Activated naive CD4-positive, alpha-beta T cell treated with anti-CD3 and anti-CD28 coated beads, Interleukin-2, amount 10 ng/mL, durations not matched to agents 7 days and 5 days (primary cell): ENCODE results near the gene CDC42SE1.
A peak's percentile ranks its signal among the peaks of the same experiment; 100 is the strongest.
"Not testable (repeated sequence)": the region's sequence is repeated elsewhere in the genome, so short reads cannot be mapped to it uniquely, and the experiment has no call there.

Source experiments
- CTCF ChIA-PET: fragments of 350-600 bp; sonication (Branson Sonifier 250); formaldehyde crosslinking; loops from one replicate; lab custom pipeline; 2021; ENCODE audit warnings: antibody characterized with exemption; lab: Charles Lee
- DNase-seq: peaks from one replicate; pipeline ENCODE4 v3.0.0-alpha.2; 2020
- H3K27ac Mint-ChIP-seq: one replicate; pipeline ENCODE4 v1.8.0; 2021; ENCODE audit warnings: mild to moderate bottlenecking, moderate library complexity, mixed read lengths
- H3K27me3 Mint-ChIP-seq: one replicate; pipeline ENCODE4 v1.8.0; 2021; ENCODE audit warnings: mild to moderate bottlenecking, mixed read lengths
- H3K36me3 Mint-ChIP-seq: one replicate; pipeline ENCODE4 v1.8.0; 2021; ENCODE audit warnings: mixed read lengths
- H3K4me1 Mint-ChIP-seq: one replicate; pipeline ENCODE4 v1.8.0; 2021; ENCODE audit warnings: mixed read lengths
- H3K4me3 Mint-ChIP-seq: one replicate; pipeline ENCODE4 v1.8.0; 2021; ENCODE audit warnings: mild to moderate bottlenecking, moderate library complexity, mixed read lengths
- H3K9me3 Mint-ChIP-seq: one replicate; pipeline ENCODE4 v1.8.0; 2021; ENCODE audit warnings: mixed read lengths

CDC42SE1 gene, protein sequence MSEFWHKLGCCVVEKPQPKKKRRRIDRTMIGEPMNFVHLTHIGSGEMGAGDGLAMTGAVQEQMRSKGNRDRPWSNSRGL

DNA sequence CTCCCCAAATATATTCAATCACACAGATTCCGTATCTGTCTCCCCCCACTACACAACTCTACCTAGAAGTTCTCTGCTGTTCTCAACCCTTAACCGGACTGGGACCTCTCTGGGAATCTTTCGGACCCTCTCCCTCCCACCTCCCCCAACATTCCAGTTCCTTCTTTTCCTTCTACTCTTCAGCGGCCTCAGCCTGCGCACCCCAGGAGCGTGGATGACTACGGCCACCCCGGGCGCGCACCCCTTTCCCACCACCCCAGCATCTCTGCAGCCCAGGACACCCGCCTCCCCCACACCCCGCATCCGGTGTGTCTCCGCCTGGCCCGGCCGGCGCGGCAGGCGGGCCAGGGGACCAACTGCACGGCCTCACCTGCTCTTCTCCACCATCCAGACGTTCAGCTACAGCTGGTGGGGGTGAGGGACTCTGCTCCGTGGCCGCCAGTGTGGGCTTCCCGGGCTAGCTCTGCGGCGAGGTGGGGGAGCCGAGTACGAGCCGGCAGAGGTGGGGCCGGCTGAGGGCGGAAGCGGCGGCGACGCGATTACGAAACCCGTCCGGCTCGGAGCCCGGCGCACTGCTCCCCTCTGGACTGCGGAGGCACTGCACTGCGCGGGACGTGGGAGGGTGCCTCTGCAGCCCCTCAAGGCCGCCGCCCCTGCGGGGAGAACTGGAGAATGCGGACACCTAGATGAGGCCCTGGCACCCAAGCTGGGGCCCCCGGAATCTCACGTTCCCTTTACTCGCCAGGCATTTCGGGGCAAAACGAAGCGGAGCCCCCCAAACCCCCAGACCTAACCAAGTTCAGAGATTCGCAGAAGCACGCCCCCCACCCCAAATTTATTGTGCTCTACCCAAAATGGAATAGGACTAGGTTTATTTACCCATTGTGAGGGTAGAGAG lies at the start of gene CDC42SE1:
Gene CDC42SE1 (minus strand): TSS at position 514 of the 898 bp plus-strand sequence. CDS start 3,892 bp downstream, outside the sequence.
- Mint-ChIP-seq H3K4me1 (peaks cover 43% of the 10 kb centered on the region), H3K27ac (peak within 1 kb of the TSS; percentile 98), H3K4me3 (peak within 1 kb of the TSS; percentile 97), H3K9me3 (no peaks in the 10 kb centered on the region), H3K36me3 (peaks cover 52% of the 10 kb centered on the region), H3K27me3 (peaks cover 5% of the 10 kb centered on the region)
- CTCF ChIA-PET, result interaction anchor here (0.8 to 6.2 kb wide), 11 partner anchors 8 to 64 kb away, joined by 3 to 41 read pairs (median 5); partner anchors contain the start of gene C1orf56
- peak; percentile 90 for DNase-seq

GRCh38 chr1:151108331-151108730 lies 48.9 kb upstream of the CDC42SE1 start:
- no peak overlapping the region for H3K4me3 Mint-ChIP-seq
- no peaks in the 10 kb centered on the region for H3K9me3 Mint-ChIP-seq
- CTCF ChIA-PET, result interaction anchor here (1.1 kb wide), 1 partner anchor 9 kb away, joined by 3 read pairs; no protein-coding TSS in a partner anchor
- H3K36me3 Mint-ChIP-seq, result peaks cover 22% of the 10 kb centered on the region
- no peak for DNase-seq
- H3K4me1 Mint-ChIP-seq, result no peaks in the 10 kb centered on the region
- no peak overlapping the region for H3K27ac Mint-ChIP-seq
- no peaks in the 10 kb centered on the region for H3K27me3 Mint-ChIP-seq

- CTCF ChIA-PET, result interaction anchor here (0.6 kb wide), 1 partner anchor 94 kb away, joined by 3 read pairs; no protein-coding TSS in a partner anchor
- no peaks in the 10 kb centered on the region for H3K4me1 Mint-ChIP-seq
- peaks cover 22% of the 10 kb centered on the region for H3K36me3 Mint-ChIP-seq
- DNase-seq, result no peak
- H3K4me3 Mint-ChIP-seq, result no peak overlapping the region
- H3K9me3 Mint-ChIP-seq, result no peaks in the 10 kb centered on the region
- H3K27me3 Mint-ChIP-seq, result no peaks in the 10 kb centered on the region
- no peak overlapping the region for H3K27ac Mint-ChIP-seq
These were observed 47.5 kb upstream of the CDC42SE1 start for GRCh38 chr1:151106894-151107293.

DNA sequence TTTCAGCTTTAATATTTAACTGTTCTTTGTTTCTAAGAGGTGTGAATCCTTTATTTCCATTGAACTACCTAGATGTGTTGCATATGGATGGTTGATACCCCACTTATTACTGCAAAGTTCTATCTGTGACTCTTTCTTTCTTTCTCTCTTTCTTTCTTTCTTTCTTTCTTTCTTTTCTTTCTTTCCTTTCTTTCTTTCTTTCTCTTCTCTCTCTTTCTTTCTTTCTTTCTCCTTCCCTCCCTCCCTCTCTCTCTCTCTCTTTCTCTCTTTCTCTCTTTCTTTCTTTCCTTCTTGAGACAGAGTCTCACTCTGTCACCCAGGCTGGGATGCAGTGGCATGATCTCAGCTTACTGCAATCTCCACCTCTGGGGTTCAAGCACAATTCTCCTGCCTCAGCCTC lies 45.2 kb upstream of the CDC42SE1 start:
- no peaks in the 10 kb centered on the region for H3K27me3 Mint-ChIP-seq
- H3K36me3 Mint-ChIP-seq, result peaks cover 16% of the 10 kb centered on the region
- H3K9me3 Mint-ChIP-seq, result no peaks in the 10 kb centered on the region
- H3K27ac Mint-ChIP-seq, result no peak overlapping the region
- H3K4me1 Mint-ChIP-seq, result no peaks in the 10 kb centered on the region
- CTCF ChIA-PET, result no interaction called here
- DNase-seq, result no peak
- no peak overlapping the region for H3K4me3 Mint-ChIP-seq

DNA sequence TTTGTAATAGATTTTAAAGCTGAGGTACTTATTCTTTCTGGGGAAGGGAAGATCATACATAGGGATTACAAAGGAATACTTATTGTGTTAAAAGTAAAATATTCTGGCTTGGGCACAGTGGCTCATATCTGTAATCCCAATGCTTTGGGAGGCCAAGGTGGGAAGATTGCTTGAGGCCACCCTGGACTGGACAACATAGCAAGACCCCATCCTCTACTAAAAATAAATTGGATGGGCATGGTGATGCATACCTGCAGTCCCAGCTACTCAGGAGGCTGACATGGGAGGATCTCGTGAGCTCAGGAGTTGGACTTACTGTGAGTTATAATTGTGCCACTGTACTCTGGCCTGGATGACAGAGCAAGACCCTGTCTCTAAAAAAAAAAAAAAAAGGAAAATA lies 38.7 kb upstream of the CDC42SE1 start:
- no peak overlapping the region for H3K27ac Mint-ChIP-seq
- DNase-seq, result no peak
- H3K36me3 Mint-ChIP-seq, result peaks cover 10% of the 10 kb centered on the region
- CTCF ChIA-PET, result interaction anchor here (0.6 to 7.6 kb wide), 6 partner anchors 13 to 337 kb away, joined by 3 to 160 read pairs (median 4); partner anchors contain the start of genes ANXA9 and TNFAIP8L2
- H3K9me3 Mint-ChIP-seq, result no peaks in the 10 kb centered on the region
- no peaks in the 10 kb centered on the region for H3K4me1 Mint-ChIP-seq
- no peak overlapping the region for H3K4me3 Mint-ChIP-seq
- H3K27me3 Mint-ChIP-seq, result no peaks in the 10 kb centered on the region

DNA sequence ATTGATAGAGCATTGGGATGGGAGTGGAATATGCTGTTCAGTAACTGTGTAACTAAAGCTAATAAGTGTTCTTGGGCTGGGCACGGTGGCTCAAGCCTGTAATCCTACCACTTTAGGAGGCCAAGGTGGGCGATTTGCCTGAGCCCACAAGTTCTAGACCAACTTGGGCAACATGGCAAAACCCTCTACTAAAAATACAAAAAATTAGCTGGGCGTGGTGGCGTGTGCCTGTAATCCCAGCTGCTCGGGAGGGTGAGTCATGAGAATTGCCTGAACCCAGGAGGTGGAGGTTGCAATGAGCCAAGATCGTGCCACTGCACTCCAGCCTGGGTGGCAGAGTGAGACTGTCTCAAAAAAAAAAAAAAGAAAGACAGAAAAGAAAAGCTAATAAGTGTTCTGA lies 38.0 kb upstream of the CDC42SE1 start:
- not testable (repeated sequence) for H3K9me3 Mint-ChIP-seq, H3K27ac Mint-ChIP-seq, H3K4me3 Mint-ChIP-seq, H3K4me1 Mint-ChIP-seq, H3K27me3 Mint-ChIP-seq, H3K36me3 Mint-ChIP-seq, DNase-seq
- CTCF ChIA-PET, result interaction anchor here (0.6 to 7.6 kb wide), 5 partner anchors 58 to 337 kb away, joined by 3 to 160 read pairs (median 5); partner anchors contain the start of genes ANXA9 and TNFAIP8L2

- no peaks in the 10 kb centered on the region for H3K4me1 Mint-ChIP-seq
- peaks cover 10% of the 10 kb centered on the region for H3K36me3 Mint-ChIP-seq
- DNase-seq, result no peak
- no peaks in the 10 kb centered on the region for H3K27me3 Mint-ChIP-seq
- no peaks in the 10 kb centered on the region for H3K9me3 Mint-ChIP-seq
- no peak overlapping the region for H3K4me3 Mint-ChIP-seq
- H3K27ac Mint-ChIP-seq, result no peak overlapping the region
- CTCF ChIA-PET, result interaction anchor here (1.0 to 1.3 kb wide), 2 partner anchors 14 to 15 kb away, joined by 3 to 6 read pairs; partner anchors contain the start of gene GABPB2
These were observed 26.6 kb upstream of the CDC42SE1 start for GRCh38 chr1:151085953-151086559.

GRCh38 chr1:151072224-151072623 lies 12.8 kb upstream of the CDC42SE1 start:
- DNase-seq, result no peak
- Mint-ChIP-seq H3K9me3 (no peaks in the 10 kb centered on the region), H3K36me3 (peaks cover 20% of the 10 kb centered on the region), H3K27ac (no peak overlapping the region), H3K4me1 (peaks cover 39% of the 10 kb centered on the region), H3K27me3 (no peaks in the 10 kb centered on the region), H3K4me3 (peak overlapping the region; percentile 100)
- CTCF ChIA-PET, result interaction anchor here (0.7 to 1.7 kb wide), 8 partner anchors 15 to 141 kb away, joined by 3 to 9 read pairs (median 4); no protein-coding TSS in a partner anchor

- Mint-ChIP-seq H3K9me3 (no peaks in the 10 kb centered on the region), H3K27me3 (no peaks in the 10 kb centered on the region), H3K27ac (peak within 1 kb of the TSS; percentile 100), H3K36me3 (peaks cover 21% of the 10 kb centered on the region), H3K4me3 (peak within 1 kb of the TSS; percentile 100), H3K4me1 (peaks cover 39% of the 10 kb centered on the region)
- CTCF ChIA-PET, result interaction anchor here (0.5 to 1.7 kb wide), 10 partner anchors 8 to 73 kb away, joined by 3 to 7 read pairs (median 4); partner anchors contain the start of gene MLLT11
- peak; percentile 90 for DNase-seq
These were observed 11.3 kb upstream of the CDC42SE1 start, which contains the start of gene GABPB2 for GRCh38 chr1:151070474-151071276. GABPB2 (plus strand) TSS chr1:151070761; CDS start chr1:151088190, 17,429 bp downstream.

DNA sequence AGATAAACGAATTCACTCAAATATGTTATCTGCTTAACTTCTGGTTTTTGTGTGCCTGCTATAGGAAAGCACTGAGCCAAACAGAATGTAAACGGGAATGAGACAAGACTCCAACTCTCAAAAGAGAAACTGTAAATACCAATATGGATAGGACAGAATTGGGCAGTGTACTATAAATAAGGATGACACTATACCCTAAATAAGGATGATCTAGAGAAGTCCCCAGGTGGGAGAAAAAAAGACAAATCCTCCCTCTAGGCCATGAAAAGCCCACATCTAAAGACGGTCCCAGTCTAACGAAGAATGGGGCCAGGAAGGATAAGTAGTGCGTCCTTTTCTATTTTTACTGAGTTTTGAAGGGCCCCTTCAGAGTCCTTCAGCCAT lies 9.7 kb upstream of the CDC42SE1 start:
- no peak for DNase-seq
- H3K36me3 Mint-ChIP-seq, result peaks cover 18% of the 10 kb centered on the region
- H3K27me3 Mint-ChIP-seq, result no peaks in the 10 kb centered on the region
- peaks cover 40% of the 10 kb centered on the region for H3K4me1 Mint-ChIP-seq
- CTCF ChIA-PET, result interaction anchor here (1.3 kb wide), 1 partner anchor 9 kb away, joined by 5 read pairs; the partner anchor contains the start of gene MLLT11
- peak overlapping the region; percentile 100 for H3K4me3 Mint-ChIP-seq
- peak overlapping the region; percentile 100 for H3K27ac Mint-ChIP-seq
- H3K9me3 Mint-ChIP-seq, result no peaks in the 10 kb centered on the region

GRCh38 chr1:151067185-151067584 lies 7.8 kb upstream of the CDC42SE1 start:
- DNase-seq, result no peak
- Mint-ChIP-seq H3K4me3 (no peak overlapping the region), H3K27me3 (no peaks in the 10 kb centered on the region), H3K36me3 (peaks cover 14% of the 10 kb centered on the region), H3K27ac (no peak overlapping the region), H3K9me3 (no peaks in the 10 kb centered on the region), H3K4me1 (peaks cover 27% of the 10 kb centered on the region)
- CTCF ChIA-PET, result interaction anchor here (2.1 kb wide), 1 partner anchor 9 kb away, joined by 11 read pairs; the partner anchor contains the start of gene CDC42SE1

DNA sequence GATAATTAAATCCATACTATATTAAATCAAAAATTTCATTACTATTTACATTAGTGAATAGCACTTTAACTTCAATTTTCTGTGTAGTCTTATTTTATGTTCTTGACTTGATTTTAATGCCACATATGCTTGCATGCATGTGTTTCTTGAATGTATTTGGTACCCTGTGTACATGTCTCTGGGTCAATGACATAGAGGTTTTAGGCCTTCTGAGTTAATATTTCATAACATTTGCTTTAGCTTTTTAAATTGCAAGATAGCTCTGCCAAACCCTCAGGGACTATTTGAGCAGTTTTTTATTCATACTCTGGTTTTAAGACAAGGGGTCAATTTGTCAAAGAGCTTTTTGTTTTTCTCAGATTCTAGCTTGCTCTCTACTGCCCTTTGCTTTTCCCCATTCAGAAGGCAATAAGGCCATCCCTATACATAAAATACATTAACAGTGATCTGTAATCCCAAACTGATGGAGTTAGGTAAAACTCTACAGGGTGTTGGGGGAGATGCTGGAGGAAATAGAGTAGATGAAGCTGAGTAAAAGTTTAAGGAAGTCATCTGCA lies 5.7 kb upstream of the CDC42SE1 start:
- CTCF ChIA-PET, result interaction anchor here (1.0 to 1.2 kb wide), 2 partner anchors 11 to 18 kb away, joined by 3 read pairs; no protein-coding TSS in a partner anchor
- peaks cover 29% of the 10 kb centered on the region for H3K4me1 Mint-ChIP-seq
- H3K9me3 Mint-ChIP-seq, result no peaks in the 10 kb centered on the region
- H3K27ac Mint-ChIP-seq, result no peak overlapping the region
- H3K4me3 Mint-ChIP-seq, result no peak overlapping the region
- no peaks in the 10 kb centered on the region for H3K27me3 Mint-ChIP-seq
- no peak for DNase-seq
- peaks cover 13% of the 10 kb centered on the region for H3K36me3 Mint-ChIP-seq
